22Rv1 (cell line): ENCODE results near the gene SVBP.

Experiments
- H3K27ac ChIP-seq: fragments of 450-650 bp; 2 replicates; pipeline ENCODE4 v1.5.1; 2017
- ZFX ChIP-seq: fragments of 450-650 bp; IDR thresholded peaks from 2 replicates; pipeline ENCODE4 v1.6.1; 2017; ENCODE audit warnings: antibody characterized with exemption, borderline replicate concordance
- TF ChIP-seq, protein P1 (sequence below): fragments of 450-650 bp; IDR thresholded peaks from 2 replicates; pipeline ENCODE4 v1.5.1; 2017; ENCODE audit warnings: mild to moderate bottlenecking

Gene SVBP

GRCh38 chr1:42852608-42852980 is 35.4 kb upstream of the SVBP start:
- TF ChIP-seq, protein P1, sequence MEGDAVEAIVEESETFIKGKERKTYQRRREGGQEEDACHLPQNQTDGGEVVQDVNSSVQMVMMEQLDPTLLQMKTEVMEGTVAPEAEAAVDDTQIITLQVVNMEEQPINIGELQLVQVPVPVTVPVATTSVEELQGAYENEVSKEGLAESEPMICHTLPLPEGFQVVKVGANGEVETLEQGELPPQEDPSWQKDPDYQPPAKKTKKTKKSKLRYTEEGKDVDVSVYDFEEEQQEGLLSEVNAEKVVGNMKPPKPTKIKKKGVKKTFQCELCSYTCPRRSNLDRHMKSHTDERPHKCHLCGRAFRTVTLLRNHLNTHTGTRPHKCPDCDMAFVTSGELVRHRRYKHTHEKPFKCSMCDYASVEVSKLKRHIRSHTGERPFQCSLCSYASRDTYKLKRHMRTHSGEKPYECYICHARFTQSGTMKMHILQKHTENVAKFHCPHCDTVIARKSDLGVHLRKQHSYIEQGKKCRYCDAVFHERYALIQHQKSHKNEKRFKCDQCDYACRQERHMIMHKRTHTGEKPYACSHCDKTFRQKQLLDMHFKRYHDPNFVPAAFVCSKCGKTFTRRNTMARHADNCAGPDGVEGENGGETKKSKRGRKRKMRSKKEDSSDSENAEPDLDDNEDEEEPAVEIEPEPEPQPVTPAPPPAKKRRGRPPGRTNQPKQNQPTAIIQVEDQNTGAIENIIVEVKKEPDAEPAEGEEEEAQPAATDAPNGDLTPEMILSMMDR: no peak
- TF ChIP-seq ZFX: no peak
- no peak overlapping the region for H3K27ac ChIP-seq

- no peak for TF ChIP-seq ZFX
- TF ChIP-seq, protein P1: no peak
- no peak overlapping the region for H3K27ac ChIP-seq
Observed at GRCh38 chr1:42851960-42852607, 34.9 kb upstream of the SVBP start.

DNA sequence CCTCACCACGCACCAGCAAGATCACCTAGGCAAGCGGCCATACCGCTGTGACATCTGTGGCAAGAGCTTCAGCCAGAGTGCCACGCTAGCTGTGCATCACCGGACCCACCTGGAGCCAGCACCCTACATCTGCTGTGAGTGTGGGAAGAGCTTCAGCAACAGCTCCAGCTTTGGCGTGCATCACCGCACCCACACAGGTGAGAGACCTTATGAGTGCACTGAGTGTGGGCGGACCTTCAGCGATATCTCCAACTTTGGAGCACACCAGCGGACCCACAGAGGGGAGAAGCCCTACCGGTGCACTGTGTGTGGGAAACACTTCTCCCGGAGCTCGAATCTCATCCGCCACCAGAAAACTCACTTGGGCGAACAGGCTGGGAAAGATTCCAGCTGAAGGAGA is 34.2 kb upstream of the SVBP start:
- TF ChIP-seq, protein P1: no peak
- TF ChIP-seq ZFX: no peak
- no peak overlapping the region for H3K27ac ChIP-seq

DNA sequence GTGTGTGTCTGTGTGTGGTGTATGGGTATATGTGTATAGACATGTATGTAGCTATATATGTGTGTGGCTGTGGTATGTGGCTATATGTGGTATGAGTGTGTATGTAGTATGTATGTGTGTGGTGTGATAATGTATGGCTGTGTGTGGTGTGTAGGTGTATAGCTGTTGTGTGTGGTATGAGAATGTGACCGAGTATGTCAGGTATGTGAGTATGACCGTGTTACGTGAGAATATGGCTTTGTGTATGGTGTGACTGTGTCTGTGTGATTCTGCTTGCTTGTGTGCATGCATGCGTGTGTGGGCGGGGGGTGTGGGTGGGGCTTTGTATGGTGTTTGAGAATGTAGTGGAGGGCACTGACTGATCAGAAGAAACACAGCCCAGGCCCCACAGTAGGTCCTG is 32.7 kb upstream of the SVBP start:
- no peak for TF ChIP-seq ZFX
- TF ChIP-seq, protein P1: no peak
- no peak overlapping the region for H3K27ac ChIP-seq

- no peak for TF ChIP-seq ZFX
- TF ChIP-seq, protein P1: no peak
- no peak overlapping the region for H3K27ac ChIP-seq
Observed at GRCh38 chr1:42848823-42849537, 31.8 kb upstream of the SVBP start.

DNA sequence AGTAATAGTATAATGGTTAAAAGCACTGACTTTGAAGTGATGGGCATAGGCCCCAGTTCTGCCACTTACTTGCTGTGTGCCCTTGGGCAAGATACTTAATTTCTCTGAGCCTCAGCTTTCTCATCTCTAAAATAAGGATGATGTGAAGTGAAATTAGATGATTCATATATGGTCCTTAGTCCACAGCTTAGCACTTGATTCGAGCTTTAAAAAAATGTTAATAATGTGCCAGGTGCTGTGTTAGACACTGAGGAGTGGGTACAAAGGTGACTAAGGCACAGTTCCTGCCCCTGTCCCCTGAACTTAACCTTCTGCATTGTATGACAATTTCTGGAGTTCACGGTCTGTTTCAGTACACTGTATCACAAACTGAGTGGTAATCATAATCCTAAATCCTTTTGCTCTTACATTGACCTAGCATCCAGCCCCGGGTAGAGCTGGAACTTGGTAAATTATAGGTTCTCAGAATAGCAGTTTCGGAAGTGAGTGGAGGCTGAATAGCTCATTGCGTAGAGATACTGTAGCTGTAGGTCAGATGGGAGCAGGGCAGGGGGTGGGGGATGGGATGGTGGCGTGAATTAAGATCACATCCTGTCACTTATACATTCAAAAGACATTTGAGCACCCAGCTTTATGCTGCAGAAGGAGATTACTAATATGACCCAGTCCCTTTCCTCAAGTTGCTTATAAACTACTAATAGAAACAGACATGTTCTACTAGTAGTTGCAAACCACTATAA is 30.7 kb upstream of the SVBP start:
- TF ChIP-seq, protein P1: no peak
- TF ChIP-seq ZFX: no peak
- no peak overlapping the region for H3K27ac ChIP-seq
